ENCODE data around the gene ZNF516. TPM values are rescaled to one million over a fixed set of nuclear protein-coding genes. Genes with fewer than 3 reads are reported as not detected.
A peak's percentile ranks its signal among the peaks of the same experiment; 100 is the strongest.

The ZNF516 gene
- total and polyA plus RNA-seq, 10 of the 15 experiments (the other 5 are each of a cell fraction or from before 2014, with no cell fraction given) = 2.0 to 32.0 (median 8.3) TPM

GRCh38 chr18:76491473-76491775 is 3.6 kb downstream of the ZNF516 start:
- H3K9me3 ChIP-seq (replicated peaks; ENCODE audit: control insufficient read depth, insufficient read depth, low read length) = no peaks in the 10 kb centered on the region
- DNase-seq (ENCODE audit: low read depth, low spot score) (no peak), FAIRE-seq (no peak), ATAC-seq (peak; percentile 35)
- SMC1A ChIA-PET (ENCODE audit: uncharacterized antibody, unreplicated experiment) = no interaction called here
- in situ Hi-C loops (cut with MboI) = no loop called here
- peak overlapping the region; percentile 76; the same call in 1 of the 2 replicates for H3K9ac ChIP-seq (ENCODE audit: control insufficient read depth, insufficient read depth, low read length)
- H3K4me3 ChIP-seq = peak overlapping the region; percentile 79
- H3K79me2 ChIP-seq (ENCODE audit: control insufficient read depth, insufficient read depth, low read length) = peaks cover 77% of the 10 kb centered on the region
- TF ChIP-seq CREM (IDR thresholded peaks at IDR 0.05; ENCODE audit: low read depth) = peak; percentile 16; the same call in 1 of the 2 replicates
- TF ChIP-seq CREB1 (IDR thresholded peaks at IDR 0.05; ENCODE audit: low read depth) = 0 out of 2 replicates have a peak, but pooled peaks have one; percentile 14
- TF ChIP-seq USF1 (IDR thresholded peaks at IDR 0.05; ENCODE audit: borderline replicate concordance, extremely low read length, insufficient read depth, low read depth, low read length) = peak; percentile 21
- no peak for TF ChIP-seq NFYA (IDR thresholded peaks at IDR 0.05; ENCODE audit: borderline replicate concordance, low read depth, low read length)
- peak in 1 of 2 experiments; percentile 76; a peak in 2 of 3 replicates for TF ChIP-seq EGR1 (IDR thresholded peaks at IDR 0.05; ENCODE audit: borderline replicate concordance in 1 of 2, low read depth in 2 of 2, low read length in 2 of 2)
- no peak for TF ChIP-seq RB1 (IDR thresholded peaks at IDR 0.05; ENCODE audit: borderline replicate concordance)
- TF ChIP-seq RAD21 (IDR thresholded peaks at IDR 0.05; ENCODE audit: insufficient read depth, low read depth, low read length) = no peak
- peaks cover 20% of the 10 kb centered on the region; the same call in 1 of the 2 replicates for H3K4me1 ChIP-seq (ENCODE audit: control insufficient read depth, insufficient read depth, low read length)
- H3K36me3 ChIP-seq (ENCODE audit: control insufficient read depth in 2 of 2, insufficient read depth in 2 of 2, low read length in 1 of 2) = no peaks in the 10 kb centered on the region
- BruUV-seq (replicated peaks) = no TSS peak
- intact Hi-C loops (cut with micrococcal nuclease; ENCODE audit: unreplicated experiment) = loop anchor here (5.0 to 10.0 kb wide), 5 partner anchors 79 to 1997 kb away; partner anchors contain the start of genes CNDP2, ZNF236 and ZNF407
- CTCF ChIA-PET = no interaction called here
- POLR2A ChIA-PET = no interaction called here
- WGBS (ENCODE audit: insufficient coverage, insufficient replicate concordance, low lambda C conversion rate, missing lambda C conversion rate) = no CpG with 5 or more reads among the region's 31 CpGs
- H3K27ac ChIP-seq (ENCODE audit: control insufficient read depth, insufficient read depth) = peak overlapping the region; percentile 79
- no peak overlapping the region; the same call in 1 of the 2 replicates for H2AFZ ChIP-seq (ENCODE audit: control insufficient read depth, low read depth, low read length)
- H4K20me1 ChIP-seq (ENCODE audit: control insufficient read depth, insufficient read depth) = no peaks in the 10 kb centered on the region
- no peak overlapping the region for H3K4me2 ChIP-seq (ENCODE audit: control insufficient read depth, insufficient read depth)
- no peaks in the 10 kb centered on the region for H3K27me3 ChIP-seq (replicated peaks in 1 of 2; ENCODE audit: control insufficient read depth in 2 of 2, insufficient read depth in 2 of 2, low read length in 1 of 2)
- RAD21 ChIA-PET (ENCODE audit: unreplicated experiment) = no interaction called here

Measured in GM12878 (cell line).